HEK293 (cell line): Measurements from ENCODE around the gene DAAM1.

Experiments used
- CTCF ChIA-PET: fragments of 350-600 bp; formaldehyde crosslinking; extraction: SDS; loops from one replicate; lab custom pipeline; 2021; ENCODE audit warnings: antibody characterized with exemption; lab: Yijun Ruan, JAX
- POLR2A ChIA-PET: fragments of 300-600 bp; formaldehyde crosslinking; extraction: SDS; loops from one replicate; lab custom pipeline; 2020; ENCODE audit warnings: antibody characterized with exemption, inconsistent platforms; lab: Yijun Ruan, JAX
- H3K27ac ChIP-seq: fragments of 200-500 bp; sonication (Bioruptor generic); 2 replicates; pipeline ENCODE4 v1.5.1; 2014; ENCODE audit warnings: low read depth, low read length, control low read depth, inconsistent platforms; ENCODE audit errors: extremely low read depth
- H3K36me3 ChIP-seq, 2 experiments: fragments of 200-500 bp in 1 of 2; sonication (Bioruptor generic) in 1 of 2; 1 replicate in 1 of 2; 2 replicates in 1 of 2; pipeline ENCODE4 v1.5.1; 2014 to 2017; ENCODE audit warnings: inconsistent platforms in 2 of 2, low read length in 2 of 2; ENCODE audit not compliant: control insufficient read depth in 2 of 2, insufficient read depth in 1 of 2
- H3K4me1 ChIP-seq: fragments of 200-500 bp; sonication (Bioruptor generic); 2 replicates; pipeline ENCODE4 v1.5.1; 2014; ENCODE audit warnings: mild to moderate bottlenecking, low read length, inconsistent platforms; ENCODE audit not compliant: control insufficient read depth, insufficient read depth
- H3K4me3 ChIP-seq: 2 replicates; pipeline ENCODE4 v1.5.1; 2011; ENCODE audit warnings: low read depth, mild to moderate bottlenecking, control low read depth, low read length, moderate library complexity
- H3K9me3 ChIP-seq: fragments of 200-500 bp; sonication (Bioruptor generic); 2 replicates; pipeline ENCODE4 v1.5.1; 2014; ENCODE audit warnings: low read depth, low read length, inconsistent platforms; ENCODE audit not compliant: control insufficient read depth, insufficient read depth
- BCL11B ChIP-seq: fragments of 450-650 bp; formaldehyde crosslinking; IDR thresholded peaks from 2 replicates; pipeline ENCODE4 v1.5.1; 2016; ENCODE audit warnings: low read depth, missing biosample characterization, missing genetic modification characterization
- ELK4 ChIP-seq: IDR thresholded peaks from 2 replicates; pipeline ENCODE4 v1.6.1; 2011; ENCODE audit warnings: mild to moderate bottlenecking, low read depth, low read length, borderline replicate concordance
- GLIS2 ChIP-seq: fragments of 450-650 bp; formaldehyde crosslinking; IDR thresholded peaks from 2 replicates; pipeline ENCODE4 v1.5.1; 2016; ENCODE audit warnings: missing biosample characterization, missing genetic modification characterization
- KLF1 ChIP-seq: fragments of 450-650 bp; formaldehyde crosslinking; IDR thresholded peaks from 2 replicates; pipeline ENCODE4 v1.5.1; 2016; ENCODE audit warnings: missing biosample characterization, missing genetic modification characterization
- KLF9 ChIP-seq: fragments of 450-650 bp; formaldehyde crosslinking; IDR thresholded peaks from 2 replicates; pipeline ENCODE4 v1.5.1; 2016; ENCODE audit warnings: missing biosample characterization, missing genetic modification characterization, low read depth
- MEIS1 ChIP-seq: sonication (generic); formaldehyde crosslinking; IDR thresholded peaks from 2 replicates; pipeline ENCODE4 v1.8.1; 2022; ENCODE audit warnings: missing genetic modification reagents, mild to moderate bottlenecking, borderline replicate concordance
- PRDM1 ChIP-seq: fragments of 450-650 bp; formaldehyde crosslinking; IDR thresholded peaks from 2 replicates; pipeline ENCODE4; 2016; ENCODE audit warnings: missing biosample characterization, missing genetic modification characterization
- SCRT1 ChIP-seq: fragments of 450-650 bp; formaldehyde crosslinking; IDR thresholded peaks from 2 replicates; pipeline ENCODE4 v1.5.1; 2016; ENCODE audit warnings: missing biosample characterization, missing genetic modification characterization, borderline replicate concordance
- SCRT2 ChIP-seq: fragments of 450-650 bp; formaldehyde crosslinking; IDR thresholded peaks from 2 replicates; pipeline ENCODE4 v1.5.1; 2016; ENCODE audit warnings: missing biosample characterization, missing genetic modification characterization
- SP7 ChIP-seq: fragments of 450-650 bp; formaldehyde crosslinking; IDR thresholded peaks from 2 replicates; pipeline ENCODE4 v1.5.1; 2016; ENCODE audit warnings: missing biosample characterization, missing genetic modification characterization
- TRIM28 ChIP-seq: IDR thresholded peaks from 2 replicates; pipeline ENCODE4 v1.6.1; 2011; ENCODE audit warnings: low read length, control low read depth, borderline replicate concordance
- ZBTB48 ChIP-seq: fragments of 450-650 bp; formaldehyde crosslinking; IDR thresholded peaks from 2 replicates; pipeline ENCODE4 v1.5.1; 2016; ENCODE audit warnings: missing biosample characterization, missing genetic modification characterization
- ZEB2 ChIP-seq: fragments of 450-650 bp; formaldehyde crosslinking; IDR thresholded peaks from 2 replicates; pipeline ENCODE4 v1.5.1; 2016; ENCODE audit warnings: missing biosample characterization, missing genetic modification characterization
- ZFHX2 ChIP-seq: fragments of 450-650 bp; formaldehyde crosslinking; conservative IDR thresholded peaks from 2 replicates; pipeline ENCODE4 v1.5.1; 2016; ENCODE audit warnings: missing biosample characterization, missing genetic modification characterization
- ZFP37 ChIP-seq: fragments of 450-650 bp; formaldehyde crosslinking; IDR thresholded peaks from 2 replicates; pipeline ENCODE4 v1.5.1; 2016; ENCODE audit warnings: missing biosample characterization, missing genetic modification characterization
- ZNF10 ChIP-seq: fragments of 450-650 bp; formaldehyde crosslinking; IDR thresholded peaks from 2 replicates; pipeline ENCODE4 v1.5.1; 2017; ENCODE audit warnings: missing biosample characterization, missing genetic modification characterization
- ZNF169 ChIP-seq: fragments of 450-650 bp; formaldehyde crosslinking; IDR thresholded peaks from 2 replicates; pipeline ENCODE4 v1.5.1; 2016; ENCODE audit warnings: missing biosample characterization, missing genetic modification characterization
- ZNF24 ChIP-seq: fragments of 450-650 bp; formaldehyde crosslinking; IDR thresholded peaks from 2 replicates; pipeline ENCODE4 v1.5.1; 2016; ENCODE audit warnings: missing biosample characterization, missing genetic modification characterization
- ZNF280D ChIP-seq: fragments of 450-650 bp; formaldehyde crosslinking; IDR thresholded peaks from 2 replicates; pipeline ENCODE4 v1.5.1; 2016; ENCODE audit warnings: missing biosample characterization, missing genetic modification characterization
- ZNF366 ChIP-seq: fragments of 450-650 bp; formaldehyde crosslinking; conservative IDR thresholded peaks from 2 replicates; pipeline ENCODE4 v1.5.1; 2016; ENCODE audit warnings: missing biosample characterization, missing genetic modification characterization
- ZNF37A ChIP-seq: fragments of 450-650 bp; IDR thresholded peaks from 2 replicates; pipeline ENCODE4 v1.5.1; 2018; ENCODE audit warnings: missing biosample characterization, missing genetic modification characterization
- ZNF391 ChIP-seq: fragments of 450-650 bp; formaldehyde crosslinking; IDR thresholded peaks from 2 replicates; pipeline ENCODE4 v1.5.1; 2016; ENCODE audit warnings: low read depth, missing biosample characterization, missing genetic modification characterization, borderline replicate concordance
- ZNF398 ChIP-seq: fragments of 450-650 bp; formaldehyde crosslinking; IDR thresholded peaks from 2 replicates; pipeline ENCODE4 v1.5.1; 2017; ENCODE audit warnings: missing biosample characterization, missing genetic modification characterization
- ZNF501 ChIP-seq: fragments of 450-650 bp; formaldehyde crosslinking; IDR thresholded peaks from 2 replicates; pipeline ENCODE4 v1.5.1; 2016; ENCODE audit warnings: missing biosample characterization, missing genetic modification characterization
- ZNF530 ChIP-seq: fragments of 450-650 bp; formaldehyde crosslinking; IDR thresholded peaks from 2 replicates; pipeline ENCODE4 v1.5.1; 2016; ENCODE audit warnings: low read depth, missing biosample characterization, missing genetic modification characterization
- ZNF549 ChIP-seq: fragments of 450-650 bp; IDR thresholded peaks from 2 replicates; pipeline ENCODE4 v1.5.1; 2018; ENCODE audit warnings: missing biosample characterization, missing genetic modification characterization, mild to moderate bottlenecking, inconsistent platforms, moderate library complexity
- ZNF623 ChIP-seq: fragments of 450-650 bp; formaldehyde crosslinking; IDR thresholded peaks from 2 replicates; pipeline ENCODE4 v1.5.1; 2016; ENCODE audit warnings: missing biosample characterization, missing genetic modification characterization
- ZNF624 ChIP-seq: fragments of 450-650 bp; formaldehyde crosslinking; IDR thresholded peaks from 2 replicates; pipeline ENCODE4 v1.5.1; 2017; ENCODE audit warnings: missing biosample characterization, missing genetic modification characterization
- ZNF677 ChIP-seq: fragments of 450-650 bp; IDR thresholded peaks from 2 replicates; pipeline ENCODE4 v1.5.0; 2018; ENCODE audit warnings: missing biosample characterization, mild to moderate bottlenecking, missing genetic modification characterization, moderate library complexity
- ZSCAN16 ChIP-seq: fragments of 450-650 bp; formaldehyde crosslinking; IDR thresholded peaks from 2 replicates; pipeline ENCODE4 v1.5.1; 2016; ENCODE audit warnings: missing biosample characterization, missing genetic modification characterization
- TF ChIP-seq, protein P1 (sequence below): fragments of 450-650 bp; formaldehyde crosslinking; IDR thresholded peaks from 2 replicates; pipeline ENCODE4 v1.5.1; 2016; ENCODE audit warnings: missing biosample characterization, missing genetic modification characterization
- TF ChIP-seq, protein P2 (sequence below): fragments of 450-650 bp; IDR thresholded peaks from 2 replicates; pipeline ENCODE4 v1.5.1; 2018; ENCODE audit warnings: missing biosample characterization, mild to moderate bottlenecking, missing genetic modification characterization

Gene DAAM1

GRCh38 chr14:59273737-59274136, 85.3 kb downstream of the DAAM1 start:
- CTCF ChIA-PET, result interaction anchor here (1.2 kb wide), 1 partner anchor 80 kb away, joined by 3 read pairs; no protein-coding TSS in a partner anchor

GRCh38 chr14:59274991-59275391, 86.5 kb downstream of the DAAM1 start:
- H3K4me3 ChIP-seq, result no peak overlapping the region
- H3K9me3 ChIP-seq, result no peaks in the 10 kb centered on the region
- H3K36me3 ChIP-seq, result no peaks in the 10 kb centered on the region
- POLR2A ChIA-PET, result interaction anchor here (1.2 kb wide), 1 partner anchor 87 kb away, joined by 3 read pairs; the partner anchor contains the start of gene DAAM1
- CTCF ChIA-PET, result no interaction called here
- H3K27ac ChIP-seq, result no peak overlapping the region
- H3K4me1 ChIP-seq, result peaks cover 21% of the 10 kb centered on the region
- TF ChIP-seq KLF9 (tag by site-specific recombination) (no peak), ZNF624 (tag by site-specific recombination) (no peak), ZNF169 (tag by site-specific recombination) (no peak), ZFP37 (tag by site-specific recombination) (no peak), BCL11B (tag by site-specific recombination) (no peak), KLF1 (tag by site-specific recombination) (no peak), SCRT1 (tag by site-specific recombination) (no peak), ZNF677 (tag by site-specific recombination) (no peak), ZFHX2 (tag by site-specific recombination) (peak; percentile 22; the same call in 1 of the 2 replicates), ZNF366 (tag by site-specific recombination) (no peak), ZNF549 (tag by site-specific recombination) (no peak), ELK4 (no peak), ZNF391 (tag by site-specific recombination) (no peak), SCRT2 (tag by site-specific recombination) (no peak), PRDM1 (tag by site-specific recombination) (no peak), ZNF10 (no peak), ZNF398 (tag by site-specific recombination) (0 out of 2 replicates have a peak, but pooled peaks have one; percentile 32), MEIS1 (CRISPR knock-in tag) (no peak), ZNF280D (no peak), ZSCAN16 (no peak), ZEB2 (tag by site-specific recombination) (no peak), ZBTB48 (tag by site-specific recombination) (peak; percentile 56)
- TF ChIP-seq, protein P1, sequence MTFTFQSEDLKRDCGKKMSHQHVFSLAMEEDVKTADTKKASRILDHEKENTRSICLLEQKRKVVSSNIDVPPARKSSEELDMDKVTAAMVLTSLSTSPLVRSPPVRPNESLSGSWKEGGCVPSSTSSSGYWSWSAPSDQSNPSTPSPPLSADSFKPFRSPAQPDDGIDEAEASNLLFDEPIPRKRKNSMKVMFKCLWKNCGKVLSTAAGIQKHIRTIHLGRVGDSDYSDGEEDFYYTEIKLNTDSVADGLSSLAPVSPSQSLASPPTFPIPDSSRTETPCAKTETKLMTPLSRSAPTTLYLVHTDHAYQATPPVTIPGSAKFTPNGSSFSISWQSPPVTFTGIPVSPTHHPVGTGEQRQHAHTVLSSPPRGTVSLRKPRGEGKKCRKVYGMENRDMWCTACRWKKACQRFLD, result no peak
- TF ChIP-seq, protein P2, sequence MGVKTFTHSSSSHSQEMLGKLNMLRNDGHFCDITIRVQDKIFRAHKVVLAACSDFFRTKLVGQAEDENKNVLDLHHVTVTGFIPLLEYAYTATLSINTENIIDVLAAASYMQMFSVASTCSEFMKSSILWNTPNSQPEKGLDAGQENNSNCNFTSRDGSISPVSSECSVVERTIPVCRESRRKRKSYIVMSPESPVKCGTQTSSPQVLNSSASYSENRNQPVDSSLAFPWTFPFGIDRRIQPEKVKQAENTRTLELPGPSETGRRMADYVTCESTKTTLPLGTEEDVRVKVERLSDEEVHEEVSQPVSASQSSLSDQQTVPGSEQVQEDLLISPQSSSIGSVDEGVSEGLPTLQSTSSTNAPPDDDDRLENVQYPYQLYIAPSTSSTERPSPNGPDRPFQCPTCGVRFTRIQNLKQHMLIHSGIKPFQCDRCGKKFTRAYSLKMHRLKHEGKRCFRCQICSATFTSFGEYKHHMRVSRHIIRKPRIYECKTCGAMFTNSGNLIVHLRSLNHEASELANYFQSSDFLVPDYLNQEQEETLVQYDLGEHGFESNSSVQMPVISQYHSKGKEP (tag by site-specific recombination), result no peak

More at GRCh38 chr14:59273737-59274136, 85.3 kb downstream of the DAAM1 start:
- Histone ChIP-seq H3K36me3 (no peaks in the 10 kb centered on the region), H3K4me1 (peaks cover 21% of the 10 kb centered on the region), H3K27ac (no peak overlapping the region), H3K4me3 (no peak overlapping the region), H3K9me3 (no peaks in the 10 kb centered on the region)
- no peak for TF ChIP-seq SCRT1 (tag by site-specific recombination)
- no peak for TF ChIP-seq TRIM28
- no peak for TF ChIP-seq ZNF623 (tag by site-specific recombination)
- TF ChIP-seq ZNF530 (tag by site-specific recombination), result no peak
- TF ChIP-seq ZNF37A (tag by site-specific recombination), result no peak
- no peak for TF ChIP-seq ZNF24 (tag by site-specific recombination)
- TF ChIP-seq SP7, result no peak
- TF ChIP-seq GLIS2 (tag by site-specific recombination), result no peak
- no peak for TF ChIP-seq ZNF501 (tag by site-specific recombination)
- POLR2A ChIA-PET, result no interaction called here
